ENCODE data around the gene TLCD5.

Gene TLCD5

DNA sequence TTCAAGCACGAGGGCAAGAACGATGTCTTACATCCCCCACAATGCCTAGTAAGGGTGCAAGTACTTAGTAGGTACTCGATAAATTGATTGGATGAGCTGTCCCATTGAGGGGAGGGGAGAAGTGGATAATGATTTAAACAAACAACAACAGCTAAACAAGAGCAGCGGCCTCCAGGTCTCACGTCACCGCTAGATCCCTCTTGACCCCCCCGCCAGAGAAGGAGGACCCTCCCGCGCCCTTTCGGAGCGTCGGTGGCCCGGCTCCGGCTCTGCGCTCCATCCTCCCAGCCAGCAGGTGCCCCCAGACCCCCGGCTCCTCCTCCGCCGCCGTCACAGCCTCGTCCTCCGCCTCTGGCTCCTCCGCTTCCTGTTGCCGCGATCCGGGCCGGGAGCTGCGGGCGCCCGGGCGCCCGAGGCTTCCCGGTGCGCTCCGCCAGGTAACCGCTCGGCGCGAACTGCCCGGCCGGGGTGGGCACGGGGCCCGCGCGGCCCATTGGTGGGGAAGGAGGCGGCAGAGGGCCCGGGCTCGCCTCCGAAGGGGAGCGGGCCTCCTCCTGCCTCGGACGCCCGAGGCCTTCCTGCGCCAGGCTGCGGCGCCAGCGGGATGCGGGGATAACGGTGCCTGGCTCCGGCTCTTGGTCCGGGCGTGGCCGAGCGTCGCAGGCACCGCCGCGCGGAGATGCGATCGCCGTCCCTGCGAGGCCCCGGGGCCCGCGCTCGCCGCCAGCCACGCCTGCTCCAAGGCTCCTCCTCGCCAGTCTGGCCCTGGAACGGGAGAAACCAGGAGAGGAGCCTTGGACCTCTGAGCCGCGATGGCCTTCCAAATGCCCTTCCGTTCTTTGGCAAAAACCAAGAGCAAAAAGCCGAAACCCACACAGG lies at the start of gene TLCD5:
Gene TLCD5, plus strand, starts transcription at position 368 of the 879 bp plus-strand sequence. CDS start 2,143 bp downstream, outside the sequence.
- no peak for DNase-seq

DNA sequence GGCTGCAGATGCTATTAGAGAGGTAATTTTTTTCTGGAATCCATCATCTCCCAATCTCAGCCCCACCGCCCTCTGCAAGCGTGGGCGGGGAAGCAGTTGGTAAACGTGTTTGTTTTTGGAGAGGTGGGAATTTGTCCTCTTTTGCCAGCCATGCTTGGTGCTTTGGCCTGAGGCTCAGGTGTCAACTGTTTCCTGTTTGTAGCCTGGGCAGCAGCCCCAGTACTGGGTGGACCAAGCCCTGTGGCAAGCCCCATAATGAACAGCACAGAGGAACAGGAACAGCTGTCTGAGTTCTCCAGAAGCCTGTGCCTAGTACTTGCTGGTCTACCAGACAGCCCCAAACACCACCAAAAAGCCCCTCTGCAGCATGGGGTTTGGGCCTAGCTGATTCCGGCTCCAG lies 45.6 kb upstream of the TLCD5 start:
- DNase-seq: no peak

DNA sequence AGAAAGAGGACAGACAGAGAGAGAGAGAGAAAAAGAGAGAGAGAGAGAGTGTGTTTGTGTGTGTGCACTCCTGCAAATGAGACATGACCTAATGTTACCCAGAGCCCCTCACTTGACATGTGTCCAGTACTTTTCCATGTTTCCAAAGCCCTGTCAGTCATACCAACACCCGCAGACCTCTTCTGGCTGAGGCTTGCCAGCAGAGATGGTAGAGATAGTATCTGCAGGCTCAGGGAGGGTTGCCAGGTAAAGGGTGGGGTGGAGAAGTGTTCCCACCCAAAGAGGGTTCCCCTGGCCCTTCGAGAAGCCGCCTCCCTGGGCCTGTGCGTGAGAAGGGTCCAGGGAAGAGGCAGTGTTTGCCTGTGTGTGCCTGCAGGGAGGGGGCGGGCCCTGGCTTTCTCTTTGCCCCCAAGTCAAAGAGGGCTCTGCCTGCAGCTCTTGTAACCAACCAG lies 44.5 kb upstream of the TLCD5 start:
- no peak for DNase-seq

DNA sequence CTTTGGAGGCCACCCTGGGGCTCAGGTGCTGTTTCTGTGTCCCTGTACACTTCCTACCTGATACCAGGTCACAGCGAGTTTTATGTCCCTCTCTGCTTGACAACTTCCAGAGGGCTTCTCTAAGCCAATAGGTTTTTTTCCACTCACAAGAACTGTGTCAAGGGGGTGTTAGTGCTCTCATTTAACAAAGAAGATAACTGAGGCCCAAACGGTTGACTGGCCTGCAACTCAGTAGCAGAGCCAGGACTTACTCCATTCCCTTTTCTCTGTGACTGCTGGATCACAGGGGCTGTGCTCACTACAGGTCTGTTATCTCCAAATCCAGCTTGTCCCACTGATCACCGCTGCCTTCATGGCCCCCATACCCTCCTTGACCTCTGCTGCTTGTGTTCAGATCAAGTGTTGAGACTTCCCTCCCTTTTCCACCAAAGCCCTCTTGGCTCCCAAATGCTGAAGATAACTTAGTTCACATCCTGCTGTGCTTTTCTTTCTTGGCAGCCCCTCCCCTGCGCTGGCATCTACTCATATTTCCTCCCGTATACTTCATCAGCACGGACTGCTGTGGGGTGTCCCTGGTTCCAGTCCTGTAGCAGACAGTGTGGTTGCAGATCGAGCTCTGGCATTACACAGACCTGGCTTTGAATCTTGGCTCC lies 43.8 kb upstream of the TLCD5 start:
- DNase-seq: no peak

DNA sequence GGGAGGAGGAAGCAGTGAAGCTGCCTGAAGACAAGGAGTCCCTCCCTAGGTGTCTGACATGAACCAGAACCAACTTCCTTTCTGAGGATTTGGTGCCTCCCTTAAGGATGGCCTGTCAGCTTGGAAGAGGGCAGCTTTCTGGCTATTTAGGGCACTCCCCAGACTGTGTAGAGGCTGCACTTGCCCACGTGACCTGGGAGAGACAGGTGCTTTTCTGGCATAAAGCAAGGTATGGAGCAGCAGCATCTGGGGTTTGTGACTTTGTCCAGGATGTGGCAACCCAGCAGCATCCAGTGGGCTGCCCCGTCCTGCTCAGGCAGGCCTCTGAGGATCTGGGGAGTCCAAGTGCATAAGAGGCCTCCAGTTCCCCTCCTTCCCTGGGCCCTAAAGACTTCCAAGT lies 42.0 kb upstream of the TLCD5 start:
- DNase-seq: no peak

DNA sequence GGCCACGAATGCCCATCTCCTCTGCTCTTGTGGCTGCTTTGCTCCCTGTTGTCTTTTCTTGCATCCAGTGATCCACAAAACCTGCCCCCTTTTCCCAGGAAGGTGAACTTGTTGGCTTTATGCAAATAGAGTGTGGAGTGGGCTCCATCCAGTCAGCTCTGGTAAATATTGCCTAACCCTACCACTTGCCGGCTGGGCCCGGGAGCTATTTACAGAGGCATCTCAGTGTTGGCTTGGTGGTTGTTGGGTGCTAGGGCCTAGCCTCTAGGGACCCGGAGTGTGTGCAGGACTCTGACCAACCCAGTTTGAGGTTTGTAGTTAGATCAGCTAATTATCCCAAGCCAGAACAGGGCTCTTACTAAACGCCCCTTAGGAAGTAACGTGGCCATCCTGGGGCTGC lies 40.8 kb upstream of the TLCD5 start:
- no peak for DNase-seq

DNA sequence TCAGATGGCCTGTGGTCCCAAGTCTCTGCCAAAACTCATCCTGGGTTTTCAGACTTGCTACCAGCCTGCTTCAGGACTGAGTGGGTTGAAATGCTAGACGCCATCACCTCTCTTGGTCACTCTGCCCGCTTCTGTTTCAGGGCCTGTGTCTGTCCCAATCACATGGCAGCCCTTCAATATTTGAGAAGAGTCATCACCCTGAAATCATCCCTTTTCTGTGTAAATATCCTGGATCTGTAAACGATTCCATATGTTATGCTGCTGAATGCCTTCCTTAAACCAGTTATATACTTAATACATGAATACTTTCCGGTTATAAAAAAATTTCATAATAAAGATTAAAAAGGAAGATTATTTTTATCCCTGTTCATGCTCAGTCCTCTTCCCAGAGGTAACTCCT lies 39.8 kb upstream of the TLCD5 start:
- no peak for DNase-seq

DNA sequence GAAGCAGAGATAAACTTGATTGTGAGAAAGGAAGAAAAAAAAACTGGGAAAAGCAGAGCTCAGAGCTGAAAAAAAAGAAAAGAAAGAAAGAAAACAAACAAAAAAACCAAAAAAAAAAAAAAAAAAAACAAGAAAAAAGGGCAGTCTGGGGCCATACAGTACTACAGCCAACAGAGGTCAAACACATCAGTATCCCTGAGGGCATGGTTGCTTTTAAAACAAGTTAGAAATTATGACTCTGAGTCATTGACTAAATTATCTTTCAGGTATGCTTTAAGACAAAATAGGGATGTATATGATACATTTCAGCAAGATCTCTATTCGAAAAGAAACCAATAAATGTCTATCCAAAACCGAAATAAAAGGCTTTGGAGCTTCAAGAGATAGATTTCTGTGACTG lies 37.1 kb upstream of the TLCD5 start:
- no peak for DNase-seq

DNA sequence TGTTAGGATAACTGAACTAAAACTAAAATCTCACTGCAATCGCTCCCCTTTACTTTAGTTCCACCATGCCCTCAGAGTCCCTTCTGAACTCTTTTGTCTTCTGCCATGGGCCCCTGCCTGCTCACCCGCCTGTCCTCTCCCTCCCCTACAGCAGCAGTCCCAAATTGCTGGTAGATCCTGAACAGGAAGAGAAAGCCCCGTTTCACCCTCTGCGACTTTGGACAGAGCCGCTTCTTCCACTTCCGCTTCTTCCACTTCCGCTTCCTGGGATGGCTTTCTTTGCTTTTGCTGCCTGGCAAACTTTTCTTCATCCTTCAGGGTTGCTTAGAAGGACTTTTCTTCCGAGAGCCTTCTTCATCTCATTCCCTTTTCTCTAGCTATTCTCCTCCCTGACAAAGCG lies 35.7 kb upstream of the TLCD5 start:
- DNase-seq: no peak

DNA sequence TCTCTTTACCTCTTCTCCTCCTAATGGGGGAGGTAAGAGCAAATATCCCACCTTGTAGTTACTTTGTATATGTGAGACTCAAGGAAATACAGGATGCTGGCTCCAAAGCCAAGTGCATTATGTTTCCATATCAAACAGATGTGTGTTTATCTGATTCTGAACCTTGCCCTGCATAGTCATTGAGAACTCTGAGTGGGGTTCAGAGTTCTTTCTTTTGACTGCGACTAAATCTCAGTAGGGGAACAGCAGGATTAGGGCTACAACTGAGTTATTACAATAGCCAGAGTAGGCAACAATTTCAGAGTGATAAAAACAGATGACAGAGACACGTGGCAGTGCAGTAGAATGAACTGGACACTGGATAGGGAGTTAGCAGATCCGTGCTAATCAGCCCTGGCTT lies 34.1 kb upstream of the TLCD5 start:
- no peak for DNase-seq

DNA sequence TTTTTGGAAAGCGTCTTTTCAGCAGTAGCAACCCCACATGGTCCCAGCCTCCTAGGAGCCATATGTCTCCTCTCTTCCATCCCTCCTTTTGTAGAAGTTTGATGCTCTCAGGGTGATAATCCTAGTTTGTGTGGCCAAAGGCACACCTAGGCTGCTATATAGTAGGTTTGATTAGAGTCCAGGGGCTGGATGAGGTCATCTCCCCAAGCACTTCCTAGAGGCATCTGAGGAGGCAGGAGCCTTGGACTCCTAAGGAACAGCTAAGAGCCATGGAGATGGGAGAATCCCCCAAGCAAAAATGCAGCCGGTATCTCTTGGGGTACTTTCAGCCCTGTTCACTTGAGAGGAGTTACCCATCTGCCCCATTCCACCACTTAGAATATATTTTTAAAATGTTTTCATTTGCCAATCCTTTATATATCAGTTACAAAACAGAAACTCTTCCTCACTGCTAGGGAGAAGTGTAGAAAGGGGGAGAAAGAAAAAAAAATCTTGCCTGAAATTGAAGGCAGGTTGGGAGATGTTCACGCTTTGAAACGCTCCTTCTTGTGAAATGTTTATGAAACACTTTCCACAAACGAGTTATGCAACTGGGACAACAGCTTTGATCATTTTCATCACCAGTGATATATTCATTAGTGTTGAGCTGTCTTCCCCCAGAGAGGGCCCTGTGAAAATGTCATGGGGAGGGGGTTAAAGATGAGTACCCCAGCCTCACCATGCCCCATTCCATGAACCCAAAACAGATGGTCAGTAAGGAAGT lies 31.9 kb upstream of the TLCD5 start:
- DNase-seq: no peak

DNA sequence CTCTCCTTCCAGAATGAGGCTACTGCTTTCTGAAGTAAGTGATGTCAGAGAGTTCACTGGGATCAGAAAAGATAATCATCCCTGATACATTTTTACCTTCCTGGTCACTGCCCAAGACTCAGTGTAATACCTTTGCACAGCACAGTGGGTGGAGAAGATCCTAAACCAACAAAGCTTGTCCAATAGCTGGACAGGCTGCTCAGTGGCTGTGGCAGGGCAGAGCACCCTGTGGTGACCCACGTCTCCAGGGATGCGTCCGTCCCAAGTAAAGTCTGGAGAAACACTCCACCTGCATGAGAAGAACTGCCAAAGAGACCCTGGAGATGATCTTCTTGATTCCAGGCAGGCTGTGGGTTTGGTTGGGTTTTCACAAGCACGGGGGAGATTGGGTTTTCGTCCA lies 31.0 kb upstream of the TLCD5 start:
- DNase-seq: no peak

DNA sequence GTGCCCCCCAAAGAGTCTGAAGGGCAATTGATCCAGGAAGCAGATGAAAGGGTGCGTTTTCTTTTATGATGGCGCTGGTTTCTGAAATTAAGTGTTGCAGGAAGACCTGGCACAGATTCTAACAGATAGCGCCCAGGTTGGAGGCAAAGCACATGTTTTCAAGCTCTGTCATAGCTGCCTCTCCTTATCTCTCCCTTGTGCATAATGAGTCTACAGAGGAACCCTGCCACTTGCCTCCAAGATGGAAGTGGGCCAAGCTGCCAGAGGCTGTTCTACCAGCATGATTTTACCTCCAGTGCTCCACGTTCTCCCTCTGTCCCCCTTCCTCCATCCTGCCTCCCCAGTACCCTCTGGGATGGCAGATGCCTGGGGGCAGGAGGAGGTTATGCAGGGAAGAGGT lies 30.0 kb upstream of the TLCD5 start:
- DNase-seq: no peak

DNA sequence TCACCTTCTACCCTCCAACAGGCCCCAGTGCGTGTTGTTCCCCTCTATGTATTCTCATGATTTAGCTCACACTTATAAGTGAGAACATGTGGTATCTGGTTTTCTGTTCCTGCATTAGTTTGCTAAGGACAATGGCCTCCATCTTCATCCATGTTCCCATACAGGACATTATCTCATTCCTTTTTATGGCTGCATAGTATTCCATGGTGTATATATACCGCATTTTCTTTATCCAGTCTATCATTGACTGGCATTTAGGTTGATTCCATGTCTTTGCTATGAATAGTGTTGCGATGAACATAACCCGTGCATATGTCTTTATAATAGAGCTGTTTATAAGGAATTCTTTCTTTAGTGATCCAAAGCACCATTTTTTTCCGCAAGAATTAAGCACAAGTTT lies 28.5 kb upstream of the TLCD5 start:
- no peak for DNase-seq

DNA sequence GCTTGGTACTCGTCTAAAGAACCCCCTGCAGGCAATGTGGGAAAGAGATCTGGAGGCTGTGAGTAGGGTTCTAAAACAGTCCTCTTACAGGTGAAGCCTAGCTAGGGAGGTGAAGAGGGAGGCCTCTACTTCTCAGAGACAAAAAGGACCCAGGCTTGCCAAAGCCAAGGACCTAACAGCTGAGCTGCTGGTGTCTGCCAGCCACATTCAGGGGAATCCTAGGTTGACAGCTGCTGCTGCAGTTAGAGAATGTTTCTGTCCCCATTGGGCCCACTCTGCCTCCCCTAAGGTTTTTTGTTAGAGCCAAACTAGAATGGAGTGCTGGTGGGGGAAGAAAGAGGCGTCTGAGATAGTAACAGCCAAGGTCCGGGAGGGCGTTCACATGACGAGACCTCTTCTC lies 26.6 kb upstream of the TLCD5 start:
- no peak for DNase-seq

DNA sequence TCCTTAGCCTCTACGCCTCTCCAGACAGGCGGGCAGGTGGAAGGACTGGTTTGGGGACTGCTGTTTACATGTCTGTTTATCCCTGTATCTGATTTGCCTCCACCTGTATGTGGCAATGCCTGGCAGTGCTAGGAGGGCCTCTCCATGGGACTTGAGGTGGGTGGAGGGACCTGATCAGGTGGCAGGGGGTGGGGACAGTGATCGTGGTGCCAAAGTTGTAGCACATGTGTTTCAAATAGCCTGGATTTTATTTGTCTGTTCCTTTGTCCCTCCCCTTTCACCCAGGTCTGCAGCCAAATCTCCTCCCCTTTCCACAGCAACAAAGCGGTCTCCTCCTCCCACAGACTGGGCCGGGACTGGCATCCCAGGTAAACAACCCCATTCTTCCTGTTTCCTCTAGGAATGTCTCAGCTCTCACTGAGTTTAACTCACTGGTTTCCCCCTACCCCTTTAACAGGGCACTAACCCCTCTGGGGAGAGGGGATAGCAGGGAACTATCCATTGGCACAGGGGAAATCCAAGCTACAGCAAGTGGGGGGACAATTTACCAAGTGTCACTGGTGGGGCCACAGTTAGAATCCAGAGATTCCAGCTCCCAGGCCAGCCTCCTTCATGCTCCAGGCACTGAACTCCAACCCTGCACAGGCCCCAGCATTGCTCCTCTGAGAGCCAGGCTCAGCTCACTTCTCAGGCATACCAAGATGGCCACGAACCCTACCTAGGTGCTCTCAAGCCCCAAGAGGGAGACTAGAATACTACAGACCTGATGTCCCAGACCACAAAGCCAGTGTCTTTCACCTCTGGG lies 22.9 kb upstream of the TLCD5 start:
- DNase-seq: no peak

DNA sequence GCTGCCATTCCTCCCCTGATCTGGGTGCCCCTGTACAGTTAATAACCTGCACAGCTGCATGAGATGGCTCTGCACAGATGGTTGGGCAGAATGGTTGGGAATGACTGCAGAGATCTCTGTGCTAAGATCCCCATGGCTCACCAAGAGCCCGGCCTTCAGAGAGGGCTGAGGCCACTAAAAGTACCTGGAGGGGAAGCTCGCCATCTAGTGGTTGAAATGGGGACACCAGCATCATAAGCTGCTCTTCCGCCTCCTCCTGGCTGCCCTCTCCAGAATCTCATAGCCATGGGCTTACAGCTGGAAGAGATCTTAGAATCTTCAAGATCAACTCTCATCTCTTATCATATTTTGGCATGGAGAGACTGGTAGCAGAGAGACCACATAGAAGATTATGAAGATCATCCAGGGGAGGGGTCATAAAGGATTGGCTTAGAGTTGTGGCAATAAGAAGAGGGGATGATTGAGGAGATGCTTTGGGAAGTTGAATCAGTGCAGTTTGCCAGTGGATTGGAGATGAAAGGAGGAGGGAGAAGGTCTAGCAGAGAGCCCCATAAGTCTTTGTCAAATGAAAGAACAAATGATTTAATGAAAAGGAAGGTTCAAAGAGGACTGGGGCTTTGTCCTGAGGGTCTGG lies 22.0 kb upstream of the TLCD5 start:
- peak; percentile 44 for DNase-seq

DNA sequence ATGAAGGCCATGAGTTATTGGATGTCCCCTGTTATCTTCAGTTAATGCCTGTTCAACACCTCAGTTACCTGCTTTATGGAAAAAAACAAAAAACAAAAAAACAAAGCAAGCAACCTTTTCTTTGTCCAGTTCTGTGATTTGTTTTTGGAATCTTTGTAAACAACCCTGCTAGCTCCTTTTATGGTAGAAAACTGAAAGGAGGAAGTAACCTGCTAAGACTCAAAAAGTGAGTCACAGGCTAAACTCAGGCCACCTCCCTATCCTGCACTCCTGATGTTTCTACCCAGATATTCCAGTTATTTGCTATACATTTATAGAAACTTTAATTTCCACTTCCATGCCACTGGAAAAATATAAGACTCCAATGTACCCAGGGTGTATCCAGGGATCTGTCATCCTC lies 20.6 kb upstream of the TLCD5 start:
- no peak for DNase-seq

DNA sequence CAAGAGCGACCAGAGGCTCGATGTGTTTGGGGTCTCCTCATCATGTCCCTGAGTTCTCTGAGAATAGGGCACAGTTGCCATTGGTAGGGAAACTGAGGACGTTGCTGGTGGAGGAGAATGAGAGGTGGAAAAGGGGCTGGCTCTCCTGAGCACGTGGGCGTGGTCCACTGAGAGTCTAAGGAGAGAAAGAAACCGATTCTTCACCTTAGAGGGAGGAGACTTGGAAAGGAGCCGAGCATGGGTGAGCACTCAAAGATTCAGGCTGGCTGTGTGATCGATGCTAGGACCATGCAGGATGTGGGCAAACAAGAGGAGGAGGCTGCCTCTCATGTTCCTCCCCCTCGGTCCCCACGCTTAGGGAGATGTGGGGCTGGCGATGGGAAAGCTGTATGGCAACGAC lies 19.8 kb upstream of the TLCD5 start:
- DNase-seq: no peak

DNA sequence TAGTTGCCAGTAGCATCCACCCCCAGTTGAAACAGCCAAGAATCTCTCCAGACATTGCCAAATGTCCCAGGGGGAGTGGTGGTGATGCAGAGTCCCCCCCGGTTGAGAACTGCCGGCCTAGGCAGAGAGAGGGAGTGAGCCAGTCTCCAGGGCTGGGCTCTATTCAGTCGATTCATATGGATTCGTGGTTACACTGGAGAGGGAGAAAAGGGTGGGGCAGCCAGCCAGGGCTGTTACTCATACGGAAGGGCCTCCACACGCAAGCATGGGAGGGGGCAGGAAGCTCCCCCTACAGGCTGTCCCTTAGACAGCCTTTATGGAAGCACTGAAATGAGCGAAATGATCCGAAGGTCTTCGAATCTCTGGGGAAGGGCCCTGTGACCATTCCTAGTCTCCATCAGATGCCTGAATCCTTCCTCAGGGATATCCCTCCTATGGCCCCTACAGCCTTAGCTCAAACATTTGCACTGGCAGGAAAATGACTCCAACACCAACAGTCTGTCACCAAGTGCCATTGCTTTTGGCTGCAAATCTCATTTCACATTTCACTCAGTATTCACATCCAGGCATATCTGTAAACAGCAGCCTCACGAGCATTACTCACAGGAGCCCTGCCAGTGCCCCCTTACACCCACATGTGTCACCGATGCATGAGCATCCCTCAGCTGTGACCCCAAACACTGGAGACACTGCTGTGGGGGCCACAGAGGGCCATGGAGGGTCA lies 18.4 kb upstream of the TLCD5 start:
- DNase-seq: no peak

DNA sequence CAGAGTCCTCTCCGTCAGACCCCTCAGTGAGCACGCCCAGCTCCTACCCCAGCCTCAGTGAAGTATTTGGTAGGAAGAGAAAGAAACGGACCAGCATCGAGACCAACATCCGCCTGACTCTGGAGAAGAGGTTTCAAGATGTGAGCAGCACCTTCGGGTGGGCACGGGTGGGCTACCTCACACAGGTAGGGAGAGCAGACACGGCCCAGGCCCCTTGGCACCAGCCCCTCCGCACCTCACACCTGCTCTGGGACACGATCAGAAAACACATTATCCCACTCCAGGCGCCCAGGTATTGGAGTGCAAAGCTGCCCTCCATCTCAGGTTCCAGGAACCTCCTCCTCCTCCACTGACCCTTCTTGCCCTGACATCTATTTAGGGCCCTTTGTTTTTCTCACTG lies 17.6 kb upstream of the TLCD5 start:
- no peak for DNase-seq

DNA sequence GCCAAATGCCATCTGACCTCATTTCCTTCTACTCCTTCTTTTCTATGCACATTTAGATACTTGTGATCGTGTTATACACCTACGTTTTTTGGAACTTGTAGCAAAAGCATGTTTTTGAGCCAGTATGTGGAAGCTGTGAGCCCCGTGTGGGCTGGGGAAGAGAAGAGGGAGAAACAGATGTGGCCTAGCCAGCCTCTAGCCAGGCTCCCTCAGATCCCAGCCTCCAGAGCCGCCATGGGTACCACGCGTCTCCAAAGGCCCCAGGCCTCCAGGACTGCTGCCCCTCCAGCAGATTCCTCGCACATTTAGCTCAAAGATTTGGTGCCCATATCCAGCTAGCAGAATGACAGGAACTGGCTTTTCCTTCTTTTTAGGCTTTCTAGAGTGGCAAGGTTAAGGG lies 17.0 kb upstream of the TLCD5 start:
- DNase-seq: no peak
